KOPT-K1 (cell line): Measurements from ENCODE around the gene FAM131A.
"Not testable (repeated sequence)": the region's sequence is repeated elsewhere in the genome, so short reads cannot be mapped to it uniquely, and the experiment has no call there.

ENCODE experiments used
- H3K27ac ChIP-seq: fragments of 200-600 bp; sonication (generic); 2 replicates; pipeline ENCODE4 v1.5.1; 2016; ENCODE audit warnings: antibody characterized with exemption, mild to moderate bottlenecking, low read depth, low read length; ENCODE audit not compliant: poor library complexity, severe bottlenecking
- H3K36me3 ChIP-seq: fragments of 200-600 bp; sonication (generic); 2 replicates; pipeline ENCODE4 v1.5.1; 2017; ENCODE audit warnings: antibody characterized with exemption, mild to moderate bottlenecking, low read length, moderate library complexity; ENCODE audit not compliant: insufficient read depth
- H3K9me3 ChIP-seq: fragments of 200-600 bp; sonication (generic); 2 replicates; pipeline ENCODE4 v1.5.1; 2017; ENCODE audit warnings: antibody characterized with exemption, low read length, mild to moderate bottlenecking; ENCODE audit not compliant: insufficient read depth, poor library complexity, severe bottlenecking

FAM131A gene

DNA sequence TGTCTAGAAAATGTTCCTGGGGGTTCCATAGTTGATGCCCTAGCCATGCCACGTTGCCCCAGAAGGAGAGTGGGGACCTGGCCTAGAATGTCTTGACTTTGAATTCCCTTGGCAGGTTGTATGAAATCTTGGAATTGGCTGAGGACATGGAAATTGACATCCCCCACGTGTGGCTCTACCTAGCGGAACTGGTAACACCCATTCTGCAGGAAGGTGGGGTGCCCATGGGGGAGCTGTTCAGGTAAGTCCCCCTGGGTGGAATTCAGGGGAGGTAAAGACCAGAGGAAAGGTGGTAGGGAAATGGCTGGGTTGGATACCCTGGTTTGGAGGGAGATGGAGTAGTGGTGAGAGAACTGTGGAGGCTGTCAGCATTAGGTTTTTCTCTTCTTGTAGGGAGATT, 8.9 kb upstream of the FAM131A start:
- Histone ChIP-seq H3K36me3 (peaks cover 100% of the 10 kb centered on the region), H3K9me3 (no peaks in the 10 kb centered on the region), H3K27ac (no peak overlapping the region)

DNA sequence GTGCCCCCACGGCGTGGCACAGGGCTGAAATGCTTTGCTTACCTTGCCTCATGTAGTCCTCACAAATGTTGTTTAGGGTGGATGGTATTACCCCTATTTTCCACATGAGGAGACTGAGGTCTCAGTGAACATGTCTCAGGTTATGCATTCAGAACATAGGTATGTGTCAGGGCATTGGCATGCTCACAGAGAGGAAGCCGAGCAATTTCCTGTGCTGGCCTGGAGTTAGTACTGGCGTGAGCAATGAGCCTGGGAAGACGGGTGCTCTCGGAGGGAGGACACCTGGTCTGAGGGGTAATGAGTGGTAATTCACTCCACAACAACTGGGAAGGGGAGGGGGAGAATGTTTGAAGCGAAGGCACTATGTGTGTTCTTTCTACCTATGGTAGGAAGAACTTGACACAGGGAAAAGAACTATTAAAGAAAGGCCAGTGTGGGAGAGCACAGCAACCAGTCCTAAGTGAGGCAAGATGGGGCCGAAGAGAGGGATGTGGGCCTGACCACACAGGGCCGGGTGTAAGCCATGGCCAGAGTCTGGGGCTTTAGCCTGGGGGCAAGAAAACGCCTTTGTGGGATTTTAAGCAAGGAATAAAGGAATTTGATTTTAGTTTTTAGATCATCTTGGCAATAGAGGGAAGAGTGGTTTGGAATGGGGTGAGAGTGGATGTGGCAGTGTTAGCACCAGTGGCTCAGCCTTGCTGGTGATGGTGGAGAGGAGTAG, 4.9 kb upstream of the FAM131A start:
- Histone ChIP-seq H3K9me3 (no peaks in the 10 kb centered on the region), H3K27ac (no peak overlapping the region), H3K36me3 (peaks cover 82% of the 10 kb centered on the region)

DNA sequence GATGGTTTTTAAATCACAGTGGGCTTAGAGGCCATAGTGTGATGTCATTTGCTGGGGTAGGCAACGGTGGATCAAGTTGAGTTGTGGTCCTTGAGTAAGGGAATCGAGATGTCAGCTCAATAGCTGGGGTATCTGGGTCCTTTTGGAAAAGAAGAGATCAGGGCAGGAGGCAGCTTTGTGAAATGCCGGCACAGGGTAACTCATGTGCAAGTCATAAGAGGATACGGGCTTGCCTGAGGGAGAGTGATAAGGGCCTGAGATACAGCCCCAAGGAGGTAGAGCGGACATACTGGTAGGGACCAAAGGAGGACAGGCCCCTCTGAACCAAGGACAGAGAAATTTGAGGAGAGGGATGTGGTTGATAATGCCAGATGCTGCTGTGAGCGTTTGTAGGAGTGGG, 4.2 kb upstream of the FAM131A start:
- Histone ChIP-seq H3K36me3 (peaks cover 75% of the 10 kb centered on the region), H3K9me3 (no peaks in the 10 kb centered on the region), H3K27ac (no peak overlapping the region)

GRCh38 chr3:184333700-184334099, 3.7 kb upstream of the FAM131A start:
- Histone ChIP-seq H3K36me3 (peaks cover 70% of the 10 kb centered on the region), H3K9me3 (no peaks in the 10 kb centered on the region), H3K27ac (no peak overlapping the region)

DNA sequence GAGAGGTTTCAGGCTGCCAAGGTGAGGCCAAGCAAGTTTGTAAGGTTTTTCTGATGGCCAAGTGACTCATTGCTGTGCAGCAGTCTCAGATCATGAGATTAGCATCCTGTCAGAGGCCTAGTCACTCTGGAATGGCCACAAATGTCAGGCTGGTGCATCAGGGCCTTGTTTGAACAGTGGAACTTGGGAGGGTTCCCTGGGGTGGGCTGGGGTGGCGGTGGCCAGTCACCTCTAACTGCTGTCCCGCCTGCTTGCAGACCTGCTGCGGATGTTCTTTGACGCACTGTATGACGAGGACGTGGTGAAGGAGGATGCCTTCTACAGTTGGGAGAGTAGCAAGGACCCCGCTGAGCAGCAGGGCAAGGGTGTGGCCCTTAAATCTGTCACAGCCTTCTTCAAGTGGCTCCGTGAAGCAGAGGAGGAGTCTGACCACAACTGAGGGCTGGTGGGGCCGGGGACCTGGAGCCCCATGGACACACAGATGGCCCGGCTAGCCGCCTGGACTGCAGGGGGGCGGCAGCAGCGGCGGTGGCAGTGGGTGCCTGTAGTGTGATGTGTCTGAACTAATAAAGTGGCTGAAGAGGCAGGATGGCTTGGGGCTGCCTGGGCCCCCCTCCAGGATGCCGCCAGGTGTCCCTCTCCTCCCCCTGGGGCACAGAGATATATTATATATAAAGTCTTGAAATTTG, 2.8 kb upstream of the FAM131A start:
- Histone ChIP-seq H3K9me3 (no peaks in the 10 kb centered on the region), H3K27ac (no peak overlapping the region), H3K36me3 (peaks cover 61% of the 10 kb centered on the region)

DNA sequence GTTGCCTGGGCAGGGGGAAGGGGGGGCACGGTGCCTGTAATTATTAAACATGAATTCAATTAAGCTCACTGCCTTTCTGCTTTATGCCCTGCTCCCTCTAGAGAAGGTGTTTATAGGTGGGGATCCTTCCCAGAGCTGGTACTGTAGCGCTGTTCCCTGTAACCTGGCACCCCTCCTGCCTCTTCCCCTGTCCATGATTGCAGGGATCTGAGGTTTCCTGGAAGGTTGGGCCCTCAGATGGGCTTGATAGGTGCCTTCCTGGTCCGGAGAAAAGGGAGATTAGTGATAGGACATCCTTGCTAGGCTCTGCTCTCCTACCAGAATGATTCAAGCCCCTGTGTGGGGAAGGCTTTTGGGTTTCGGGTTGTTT, 2.1 kb upstream of the FAM131A start:
- H3K36me3 ChIP-seq: peaks cover 54% of the 10 kb centered on the region
- H3K27ac ChIP-seq: peak overlapping the region; percentile 35
- no peaks in the 10 kb centered on the region for H3K9me3 ChIP-seq

DNA sequence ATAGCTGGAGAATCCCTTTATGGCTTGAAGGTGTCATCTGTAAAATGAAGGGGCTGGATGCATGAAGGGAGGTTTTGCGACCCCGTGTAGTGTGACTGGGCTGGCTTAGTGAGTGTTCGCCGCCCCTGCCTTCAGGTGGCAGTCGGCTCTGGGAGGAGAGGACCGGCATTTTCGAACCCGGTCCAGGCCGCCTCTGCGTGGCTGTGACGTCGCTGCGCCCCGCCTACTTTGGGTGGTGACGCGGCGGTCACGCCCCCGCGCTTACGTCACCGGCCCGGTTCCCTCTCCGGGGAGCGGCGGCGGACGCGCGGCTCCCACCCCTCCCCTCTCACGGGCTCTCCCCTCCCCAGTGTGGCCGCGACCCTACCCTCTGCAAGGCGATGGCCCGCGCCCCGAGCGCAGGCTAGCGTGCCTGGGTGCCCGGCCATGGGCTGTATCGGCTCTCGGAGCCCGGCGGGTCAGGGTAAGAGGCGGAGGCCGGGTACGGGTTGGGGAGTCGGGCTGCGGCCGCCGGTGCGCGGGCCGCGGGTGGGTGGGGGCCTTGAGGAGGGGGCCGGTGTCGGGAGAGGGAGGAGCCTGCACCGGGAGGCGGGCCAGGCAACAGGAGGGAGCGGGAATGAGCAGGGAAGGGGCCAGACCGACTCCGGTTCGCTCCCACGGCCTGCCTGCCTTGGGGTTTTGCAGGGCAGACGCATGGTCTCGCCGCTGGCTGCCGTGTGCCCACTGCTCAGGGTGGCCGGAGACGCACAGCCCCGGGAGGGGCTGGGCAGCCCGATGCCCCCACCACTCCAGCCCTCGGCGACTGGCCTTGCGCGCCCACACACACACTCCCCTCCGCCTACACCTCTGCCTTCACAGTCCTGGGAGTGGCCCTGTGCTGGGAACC, 1.5 kb upstream of the FAM131A start:
- H3K9me3 ChIP-seq: no peaks in the 10 kb centered on the region
- peaks cover 48% of the 10 kb centered on the region for H3K36me3 ChIP-seq
- H3K27ac ChIP-seq: peak overlapping the region; percentile 35

GRCh38 chr3:184336547-184337398, 627 bp upstream of the FAM131A start:
- peaks cover 39% of the 10 kb centered on the region for H3K36me3 ChIP-seq
- H3K9me3 ChIP-seq: no peaks in the 10 kb centered on the region
- peak overlapping the region; percentile 19 for H3K27ac ChIP-seq

- Histone ChIP-seq H3K27ac (no peak overlapping the region), H3K9me3 (no peaks in the 10 kb centered on the region), H3K36me3 (peaks cover 27% of the 10 kb centered on the region)
Observed at GRCh38 chr3:184337981-184338380, 581 bp downstream of the FAM131A start.

GRCh38 chr3:184338511-184338945, 1.1 kb downstream of the FAM131A start:
- Histone ChIP-seq H3K27ac (no peak overlapping the region), H3K36me3 (peaks cover 22% of the 10 kb centered on the region), H3K9me3 (no peaks in the 10 kb centered on the region)

DNA sequence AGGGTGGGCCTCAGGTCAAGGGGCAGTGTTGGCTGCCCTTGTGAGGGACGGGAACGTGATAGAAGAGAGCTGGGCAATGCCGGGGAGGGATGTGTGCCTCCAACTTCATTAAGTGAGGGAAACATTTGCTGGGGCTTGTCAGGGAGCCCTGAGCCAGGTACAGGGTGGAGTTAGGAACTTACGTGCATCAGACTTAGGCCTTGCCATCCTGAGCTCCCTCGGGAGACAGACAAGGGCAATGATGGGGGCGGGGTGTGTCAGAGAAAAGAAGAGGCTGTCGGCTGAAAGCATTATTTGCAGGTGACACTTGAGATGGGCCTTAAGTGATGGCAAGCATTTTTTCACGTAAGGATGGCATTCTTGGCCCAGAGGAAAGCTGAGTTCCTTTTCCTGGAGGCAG, 1.6 kb downstream of the FAM131A start:
- Histone ChIP-seq H3K27ac (no peak overlapping the region), H3K36me3 (peaks cover 17% of the 10 kb centered on the region), H3K9me3 (no peaks in the 10 kb centered on the region)

DNA sequence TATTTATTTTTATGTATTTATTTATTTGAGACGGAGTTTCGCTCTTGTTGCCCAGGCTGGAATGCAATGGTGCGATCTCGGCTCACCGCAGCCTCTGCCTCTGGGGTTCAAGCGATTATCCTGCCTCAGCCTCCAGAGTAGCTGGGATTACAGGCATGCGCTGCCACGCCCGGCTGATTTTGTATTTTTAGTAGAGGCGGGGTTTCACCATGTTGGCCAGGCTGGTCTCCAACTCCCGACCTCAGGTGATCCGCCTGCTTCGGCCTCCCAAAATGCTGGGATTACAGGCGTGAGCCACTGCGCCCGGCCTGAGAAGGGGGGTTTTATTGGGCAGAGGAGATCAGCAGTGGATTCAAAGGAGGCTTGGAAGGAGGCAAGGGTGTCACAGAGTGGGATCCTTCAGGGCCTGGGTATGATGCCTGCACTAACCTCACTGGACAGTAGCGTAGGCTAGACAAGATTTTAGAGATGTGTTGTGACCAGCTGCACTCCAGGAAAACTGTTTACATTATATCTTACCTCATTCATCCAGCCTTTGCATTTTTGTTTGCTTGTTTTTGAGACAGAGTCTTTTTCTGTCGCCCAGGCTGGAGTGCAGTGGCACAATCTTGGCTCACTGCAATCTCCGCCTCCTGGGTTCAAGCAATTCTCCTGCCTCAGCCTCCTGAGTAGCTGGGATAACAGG, 2.2 kb downstream of the FAM131A start:
- peaks cover 11% of the 10 kb centered on the region for H3K36me3 ChIP-seq
- H3K9me3 ChIP-seq, H3K27ac ChIP-seq: not testable (repeated sequence)

DNA sequence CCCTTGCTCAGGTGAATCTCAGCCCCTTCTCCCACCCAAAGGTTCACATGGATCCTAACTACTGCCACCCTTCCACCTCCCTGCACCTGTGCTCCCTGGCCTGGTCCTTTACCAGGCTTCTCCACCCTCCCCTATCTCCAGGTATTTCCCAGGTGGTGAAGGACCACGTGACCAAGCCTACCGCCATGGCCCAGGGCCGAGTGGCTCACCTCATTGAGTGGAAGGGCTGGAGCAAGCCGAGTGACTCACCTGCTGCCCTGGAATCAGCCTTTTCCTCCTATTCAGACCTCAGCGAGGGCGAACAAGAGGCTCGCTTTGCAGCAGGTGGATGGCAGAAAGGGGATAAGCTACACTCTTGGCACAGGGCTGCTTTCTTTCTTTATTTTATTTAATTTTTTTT, 4.5 kb downstream of the FAM131A start:
- H3K9me3 ChIP-seq: no peaks in the 10 kb centered on the region
- no peaks in the 10 kb centered on the region for H3K36me3 ChIP-seq
- no peak overlapping the region for H3K27ac ChIP-seq

DNA sequence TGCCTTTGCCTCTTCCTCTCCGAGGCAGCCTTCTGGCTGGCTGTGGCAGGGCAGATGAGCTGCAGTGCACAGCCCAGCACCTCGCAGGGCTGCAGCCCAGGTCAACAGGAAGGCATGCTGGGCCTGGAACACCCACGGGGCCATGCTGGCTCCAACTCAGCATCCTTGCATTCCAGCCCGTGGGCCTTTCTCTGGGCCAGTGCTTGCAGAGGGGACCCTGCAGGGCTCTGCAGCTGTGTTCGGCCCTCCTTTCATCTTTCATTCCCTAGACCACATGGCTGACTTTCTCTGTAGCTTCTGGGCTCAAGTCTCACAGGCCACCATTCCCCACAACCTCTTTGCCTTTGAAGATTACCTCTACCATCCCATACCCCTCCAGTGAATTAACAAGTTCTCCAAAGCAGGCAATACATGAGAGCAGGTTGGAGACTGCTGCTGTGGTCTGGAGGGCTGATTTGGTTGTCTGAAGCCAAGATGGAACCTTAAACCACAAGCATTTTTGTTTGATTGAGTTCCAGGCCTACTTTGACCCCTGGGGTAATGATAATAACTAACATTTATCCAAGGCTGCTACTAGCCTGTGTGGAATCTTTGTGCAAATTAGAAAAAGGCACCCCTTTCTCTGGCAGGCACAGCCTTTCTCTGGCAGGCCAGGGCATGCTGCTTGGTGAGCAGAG, 5.9 kb downstream of the FAM131A start:
- no peaks in the 10 kb centered on the region for H3K36me3 ChIP-seq
- no peak overlapping the region for H3K27ac ChIP-seq
- no peaks in the 10 kb centered on the region for H3K9me3 ChIP-seq
